CD4-positive, alpha-beta T cell treated with Interleukin-6 at 100 ng/mL for 8 hours (primary cell): ENCODE data around the gene ARFGEF3.
A peak's percentile ranks its signal among the peaks of the same experiment; 100 is the strongest.
"Not testable (repeated sequence)": the region's sequence is repeated elsewhere in the genome, so short reads cannot be mapped to it uniquely, and the experiment has no call there.

ENCODE experiments used
- DNase-seq: peaks from one replicate; pipeline ENCODE4 v3.0.0-alpha.2; 2020; ENCODE audit warnings: mixed read lengths, low spot score

Gene ARFGEF3, protein sequence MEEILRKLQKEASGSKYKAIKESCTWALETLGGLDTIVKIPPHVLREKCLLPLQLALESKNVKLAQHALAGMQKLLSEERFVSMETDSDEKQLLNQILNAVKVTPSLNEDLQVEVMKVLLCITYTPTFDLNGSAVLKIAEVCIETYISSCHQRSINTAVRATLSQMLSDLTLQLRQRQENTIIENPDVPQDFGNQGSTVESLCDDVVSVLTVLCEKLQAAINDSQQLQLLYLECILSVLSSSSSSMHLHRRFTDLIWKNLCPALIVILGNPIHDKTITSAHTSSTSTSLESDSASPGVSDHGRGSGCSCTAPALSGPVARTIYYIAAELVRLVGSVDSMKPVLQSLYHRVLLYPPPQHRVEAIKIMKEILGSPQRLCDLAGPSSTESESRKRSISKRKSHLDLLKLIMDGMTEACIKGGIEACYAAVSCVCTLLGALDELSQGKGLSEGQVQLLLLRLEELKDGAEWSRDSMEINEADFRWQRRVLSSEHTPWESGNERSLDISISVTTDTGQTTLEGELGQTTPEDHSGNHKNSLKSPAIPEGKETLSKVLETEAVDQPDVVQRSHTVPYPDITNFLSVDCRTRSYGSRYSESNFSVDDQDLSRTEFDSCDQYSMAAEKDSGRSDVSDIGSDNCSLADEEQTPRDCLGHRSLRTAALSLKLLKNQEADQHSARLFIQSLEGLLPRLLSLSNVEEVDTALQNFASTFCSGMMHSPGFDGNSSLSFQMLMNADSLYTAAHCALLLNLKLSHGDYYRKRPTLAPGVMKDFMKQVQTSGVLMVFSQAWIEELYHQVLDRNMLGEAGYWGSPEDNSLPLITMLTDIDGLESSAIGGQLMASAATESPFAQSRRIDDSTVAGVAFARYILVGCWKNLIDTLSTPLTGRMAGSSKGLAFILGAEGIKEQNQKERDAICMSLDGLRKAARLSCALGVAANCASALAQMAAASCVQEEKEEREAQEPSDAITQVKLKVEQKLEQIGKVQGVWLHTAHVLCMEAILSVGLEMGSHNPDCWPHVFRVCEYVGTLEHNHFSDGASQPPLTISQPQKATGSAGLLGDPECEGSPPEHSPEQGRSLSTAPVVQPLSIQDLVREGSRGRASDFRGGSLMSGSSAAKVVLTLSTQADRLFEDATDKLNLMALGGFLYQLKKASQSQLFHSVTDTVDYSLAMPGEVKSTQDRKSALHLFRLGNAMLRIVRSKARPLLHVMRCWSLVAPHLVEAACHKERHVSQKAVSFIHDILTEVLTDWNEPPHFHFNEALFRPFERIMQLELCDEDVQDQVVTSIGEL (N-terminal part only)

DNA sequence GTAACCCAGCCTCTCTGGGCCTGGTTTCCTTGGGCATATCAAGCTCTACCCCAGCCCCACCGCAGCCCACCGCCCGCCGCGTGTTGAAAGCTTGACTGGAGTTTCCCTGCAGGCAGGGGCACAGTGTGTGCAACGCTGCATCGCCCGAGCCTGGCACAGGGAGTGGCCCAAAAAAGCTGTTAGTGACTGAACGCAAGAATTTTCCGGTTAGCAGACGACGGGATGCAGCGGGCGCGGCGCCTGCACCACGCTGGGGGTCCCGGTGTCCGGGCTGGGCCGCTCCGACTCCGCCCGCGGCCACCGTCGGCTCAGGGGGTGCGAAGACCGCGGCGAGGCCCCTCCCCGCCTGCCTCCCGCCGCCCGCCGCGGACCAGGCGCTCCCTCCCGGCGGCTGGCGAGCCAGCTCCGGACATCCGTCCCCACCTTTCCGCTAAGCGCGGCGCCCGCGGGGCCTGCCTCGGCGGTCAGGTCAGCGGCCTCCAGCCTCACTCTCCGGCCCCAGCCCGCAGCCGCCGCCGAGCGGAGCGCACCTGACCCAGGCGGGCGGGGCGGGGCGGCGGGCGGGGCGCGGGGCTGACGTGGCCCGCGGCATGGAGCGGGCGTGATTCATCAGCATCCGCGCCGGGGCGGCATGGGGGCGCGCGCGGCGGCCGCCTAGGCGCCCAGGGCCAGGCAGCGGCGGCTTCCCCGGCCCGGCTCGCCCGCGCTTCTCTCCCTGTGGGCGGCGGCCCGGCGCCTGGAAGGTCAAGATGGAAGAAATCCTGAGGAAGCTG lies at the start of gene ARFGEF3:
ARFGEF3 (plus strand) TSS at position 602 of the 773 bp plus-strand sequence; CDS start at position 750, 148 bp downstream.
- peak; percentile 15 for DNase-seq

DNA sequence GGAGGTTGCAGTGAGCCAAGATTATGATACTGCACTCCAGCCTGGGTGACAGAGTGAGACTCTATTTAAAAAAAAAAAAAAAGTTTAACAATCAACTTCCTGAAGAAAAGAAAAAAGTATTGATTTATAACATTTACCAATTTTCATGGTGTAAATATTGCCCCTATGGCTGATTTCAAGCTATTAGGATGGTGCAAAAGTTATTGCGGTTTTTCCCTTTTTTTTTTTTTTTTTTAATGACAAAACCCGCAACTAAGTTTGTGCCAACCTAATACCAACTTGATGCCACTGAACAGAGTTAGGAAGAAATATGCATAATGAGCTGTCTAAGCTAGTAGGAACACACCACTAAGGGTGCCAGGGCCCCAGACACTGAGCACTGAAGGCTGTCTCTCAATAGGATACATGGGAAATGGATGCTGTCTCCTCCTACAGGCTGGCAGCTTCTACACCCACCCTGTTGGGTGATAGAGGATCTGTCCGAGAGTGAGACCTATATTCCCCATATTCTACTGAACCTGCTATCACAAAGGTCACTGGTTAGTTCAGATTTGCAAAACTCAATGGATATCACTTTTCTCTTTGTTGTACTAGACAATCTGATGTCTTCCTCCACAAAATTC lies 48.0 kb upstream of the ARFGEF3 start:
- no peak for DNase-seq

DNA sequence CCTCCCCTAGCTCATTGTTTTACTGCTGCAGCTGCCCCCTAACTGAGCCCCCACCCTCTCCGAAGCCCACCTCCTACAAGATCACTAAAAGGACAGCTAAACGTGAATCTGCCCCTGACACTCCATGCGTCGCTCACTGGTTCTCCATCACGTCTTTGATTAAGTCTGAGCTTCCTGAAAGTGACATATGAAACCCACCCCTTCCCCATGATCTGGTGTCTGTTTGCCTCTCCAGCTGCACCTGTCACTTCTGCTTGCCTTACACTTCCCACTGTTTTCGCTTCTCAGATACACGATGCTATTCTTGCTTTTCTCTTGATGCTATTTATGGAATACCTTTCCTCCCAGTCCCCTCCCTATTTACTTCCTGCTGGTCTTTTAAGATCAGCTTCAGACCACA lies 46.5 kb upstream of the ARFGEF3 start:
- DNase-seq = no peak

DNA sequence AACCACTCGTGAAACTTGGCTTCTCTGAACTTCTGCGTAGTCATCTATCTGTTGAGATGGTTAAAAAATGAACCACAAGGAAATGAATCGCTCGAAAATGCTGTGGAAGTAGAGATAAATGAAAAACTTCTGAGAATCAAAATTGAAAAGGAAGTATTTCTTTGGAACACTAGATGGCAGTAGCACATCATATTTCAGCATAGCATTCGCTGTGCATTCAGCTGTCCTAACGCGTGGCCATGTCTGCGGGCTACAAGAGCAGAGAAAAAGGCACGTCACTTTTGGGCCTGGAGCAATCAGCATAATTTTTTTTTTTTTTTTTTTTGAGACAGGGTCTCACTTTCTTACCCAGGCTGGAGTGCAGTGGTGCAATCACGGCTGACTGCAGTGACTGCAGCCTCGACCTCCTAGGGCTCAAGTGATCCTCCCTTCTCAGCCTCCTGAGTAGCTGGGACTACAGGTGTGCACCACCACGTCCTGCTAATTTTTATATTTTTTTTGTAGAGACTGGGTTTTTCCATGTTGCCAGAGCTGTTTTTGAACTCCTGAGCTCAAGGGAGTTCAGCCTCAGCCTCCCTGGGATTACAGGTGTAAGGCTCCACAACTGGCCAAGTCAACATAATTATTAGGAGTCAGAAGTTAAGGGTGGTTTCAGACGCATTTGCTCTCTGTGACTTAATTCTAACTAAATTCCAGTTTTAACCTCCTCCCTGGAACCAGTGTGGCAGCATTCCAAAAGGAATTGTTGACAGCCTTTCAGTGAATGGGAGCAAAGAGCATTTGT lies 45.7 kb upstream of the ARFGEF3 start:
- DNase-seq = peak; percentile 53

DNA sequence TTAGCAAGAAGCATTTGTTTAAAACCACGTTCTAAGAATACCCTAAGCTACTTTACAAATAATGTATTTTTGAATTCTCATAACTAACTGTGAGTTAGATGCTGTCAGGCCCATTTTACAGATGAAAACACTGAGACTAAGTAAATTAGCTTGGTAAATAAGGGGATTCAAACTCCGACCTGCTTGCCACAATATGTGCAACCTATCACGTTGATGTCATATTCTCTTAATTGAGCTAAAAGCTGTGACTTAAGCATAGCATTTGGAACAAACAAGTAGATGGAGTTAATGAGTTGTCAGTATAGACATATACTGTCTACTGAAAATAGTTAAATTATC lies 45.1 kb upstream of the ARFGEF3 start:
- no peak for DNase-seq

DNA sequence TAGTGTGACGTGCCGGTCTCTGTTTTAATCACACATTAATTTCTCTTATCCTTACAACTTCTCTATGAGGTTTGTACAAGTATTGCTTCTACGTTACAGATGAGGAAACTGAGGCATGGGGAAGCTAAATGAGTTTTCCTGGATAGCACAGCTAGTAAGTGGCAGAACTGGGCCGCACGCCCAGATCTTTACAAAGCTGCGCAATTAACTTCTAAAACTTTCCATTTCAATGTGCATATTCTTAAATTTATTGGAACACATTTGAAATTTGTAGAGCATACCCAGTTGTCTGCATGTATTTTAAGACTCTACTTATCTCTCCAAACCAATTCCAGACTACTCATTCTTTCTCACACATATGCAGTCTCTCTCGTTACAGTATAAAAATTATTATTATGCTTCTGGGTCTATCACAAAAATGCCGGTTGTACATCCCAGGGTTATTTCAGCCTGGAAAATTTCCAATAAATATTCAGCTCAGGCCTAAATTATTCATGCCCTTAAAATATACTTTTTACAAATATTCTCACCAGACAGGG lies 44.3 kb upstream of the ARFGEF3 start:
- DNase-seq = no peak

DNA sequence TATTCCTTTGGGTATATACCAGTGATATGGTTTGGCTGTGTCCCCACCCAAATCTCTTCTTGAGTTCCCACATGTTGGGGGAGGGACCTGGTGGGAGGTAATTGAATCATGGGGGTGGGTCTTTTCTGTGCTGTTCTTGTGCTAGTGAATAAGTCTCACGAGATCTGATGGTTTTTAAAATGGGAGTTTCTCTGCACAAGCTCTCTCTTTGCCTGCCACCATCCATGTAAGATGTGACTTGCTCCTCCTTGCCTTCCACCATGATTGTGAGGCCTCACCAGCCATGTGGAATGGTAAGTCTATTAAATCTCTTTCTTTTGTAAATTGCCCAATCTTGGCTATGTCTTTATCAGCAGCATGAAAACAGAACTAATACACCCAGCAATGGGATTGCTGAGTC lies 42.5 kb upstream of the ARFGEF3 start:
- not testable (repeated sequence) for DNase-seq

DNA sequence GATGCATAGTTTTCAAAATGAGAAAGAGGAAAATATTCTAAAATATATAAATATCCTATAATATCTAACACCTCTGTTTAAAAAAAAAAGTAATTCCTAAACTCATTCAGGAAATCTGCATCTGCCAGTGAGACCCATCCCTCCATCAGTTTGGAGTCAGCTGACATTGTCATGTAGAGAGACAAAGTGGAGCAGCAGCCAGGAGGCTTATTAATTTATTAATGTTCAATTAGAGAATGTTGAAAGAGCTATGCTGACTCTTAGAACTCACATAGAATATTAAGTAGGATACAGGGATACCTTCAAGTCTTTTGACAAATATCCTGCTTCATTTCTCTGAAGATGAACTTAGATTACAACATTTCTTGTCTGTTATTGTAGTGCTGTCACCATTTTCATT lies 41.8 kb upstream of the ARFGEF3 start:
- DNase-seq = no peak

DNA sequence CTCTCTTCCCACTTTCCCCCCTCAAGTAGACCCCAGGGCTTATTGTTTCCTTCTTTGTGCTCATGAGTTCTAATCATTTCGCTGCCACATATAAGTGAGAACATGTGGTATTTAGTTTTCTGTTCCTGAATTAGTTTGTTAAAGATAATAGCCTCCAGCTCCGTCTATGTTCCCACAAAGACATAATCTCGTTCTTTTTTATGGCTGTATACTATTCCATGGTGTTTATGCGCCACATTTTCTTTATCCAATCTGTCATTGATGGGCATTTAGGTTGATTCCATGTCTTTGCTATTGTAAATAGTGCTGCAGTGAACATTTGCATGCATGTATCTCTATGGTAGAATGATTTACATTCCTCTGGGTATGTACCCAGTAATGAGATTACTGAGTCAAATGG lies 37.6 kb upstream of the ARFGEF3 start:
- no peak for DNase-seq

DNA sequence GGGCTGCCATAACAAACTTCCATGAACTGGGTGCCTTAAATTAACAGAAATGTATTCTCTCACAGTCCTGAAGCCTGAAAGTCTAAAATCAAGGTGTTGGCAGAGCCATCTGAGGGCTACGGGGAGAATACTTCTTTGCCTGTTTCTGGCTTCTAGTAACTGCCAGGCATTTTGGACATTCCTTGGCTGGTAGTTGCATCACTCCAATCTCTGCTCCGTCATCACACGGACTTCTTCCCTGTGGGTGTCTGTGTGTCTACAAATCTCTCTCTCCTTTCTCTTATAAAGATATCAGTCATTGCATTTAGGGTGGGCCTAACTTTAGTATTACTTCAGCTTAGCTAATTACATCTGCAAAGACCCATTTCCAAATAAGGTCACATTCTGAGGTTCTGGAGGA lies 33.6 kb upstream of the ARFGEF3 start:
- DNase-seq = no peak

DNA sequence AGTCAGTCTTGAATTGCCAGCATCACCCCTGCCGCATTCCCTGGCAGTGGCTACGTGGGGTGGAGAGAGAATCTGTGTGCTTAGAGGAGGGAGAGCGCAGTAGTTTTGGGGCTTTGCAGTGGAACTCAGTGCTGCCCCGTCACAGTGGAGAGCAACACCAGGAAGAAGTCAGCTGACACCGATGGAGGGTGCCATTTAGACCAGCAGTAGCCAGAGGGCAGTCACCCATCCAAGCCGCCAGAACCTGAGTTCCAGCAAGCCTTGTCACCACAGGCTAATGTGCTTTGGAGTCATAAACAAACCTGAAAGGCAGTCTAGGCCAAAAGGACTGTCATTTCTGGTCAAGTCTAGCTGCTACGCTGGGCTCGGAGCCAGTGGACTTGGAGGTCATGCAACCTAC lies 32.5 kb upstream of the ARFGEF3 start:
- no peak for DNase-seq

DNA sequence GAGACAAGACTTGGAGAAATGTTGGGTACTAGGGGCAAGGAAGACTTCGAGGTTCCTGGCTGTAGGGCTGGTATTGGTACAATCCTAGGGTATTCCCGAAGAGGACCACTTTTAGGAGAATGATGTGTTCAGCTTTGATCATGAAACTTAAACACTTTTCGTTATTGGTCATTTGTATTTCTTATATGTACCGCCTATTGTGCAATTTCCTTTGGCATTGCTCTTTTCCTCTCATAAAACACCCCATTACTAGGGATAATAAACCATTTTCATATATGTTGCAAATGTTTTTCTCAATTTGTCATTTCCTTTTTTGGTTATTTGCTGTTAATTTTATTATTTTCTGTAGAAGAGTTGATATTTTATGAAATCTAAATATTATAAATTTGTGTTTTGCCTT lies 18.9 kb upstream of the ARFGEF3 start:
- DNase-seq = no peak

DNA sequence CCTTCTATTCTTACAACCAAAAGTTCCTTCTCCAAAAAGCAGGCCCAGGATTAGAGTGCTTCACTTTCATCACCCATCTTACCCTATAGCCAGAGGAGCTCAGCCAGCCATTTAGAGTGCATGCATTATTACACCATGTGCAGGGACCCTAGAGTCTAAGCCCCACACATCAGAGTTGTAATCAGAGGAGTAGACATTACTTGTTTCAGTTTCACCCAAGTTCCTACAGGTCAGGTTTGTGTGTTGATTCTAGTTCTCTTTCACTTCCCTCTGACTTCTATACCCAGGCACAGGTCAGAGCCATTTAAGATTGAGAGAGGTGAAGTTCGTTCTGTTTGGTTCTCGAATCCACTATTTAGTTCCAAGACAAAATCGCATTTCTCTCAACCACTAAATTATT lies 16.3 kb upstream of the ARFGEF3 start:
- no peak for DNase-seq

DNA sequence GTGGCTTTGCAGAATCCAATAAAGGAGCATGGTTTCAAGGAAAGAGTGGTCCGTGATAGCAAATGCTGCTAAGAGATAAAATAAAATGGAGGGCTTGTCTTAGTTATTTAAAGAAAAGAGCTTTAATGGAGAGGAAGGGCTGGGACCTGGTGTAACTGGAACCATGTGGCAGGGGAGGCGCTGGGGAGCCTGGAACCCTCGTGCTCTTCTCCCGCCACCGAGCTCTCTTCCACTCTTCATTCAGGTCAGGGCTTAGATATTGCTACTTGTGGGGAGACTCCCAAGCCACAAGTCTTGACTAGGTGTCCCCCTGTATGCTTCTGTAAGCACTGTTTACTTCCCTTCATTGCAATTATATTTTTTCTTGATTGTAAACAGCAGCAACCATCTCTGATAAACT lies 15.2 kb upstream of the ARFGEF3 start:
- no peak for DNase-seq

DNA sequence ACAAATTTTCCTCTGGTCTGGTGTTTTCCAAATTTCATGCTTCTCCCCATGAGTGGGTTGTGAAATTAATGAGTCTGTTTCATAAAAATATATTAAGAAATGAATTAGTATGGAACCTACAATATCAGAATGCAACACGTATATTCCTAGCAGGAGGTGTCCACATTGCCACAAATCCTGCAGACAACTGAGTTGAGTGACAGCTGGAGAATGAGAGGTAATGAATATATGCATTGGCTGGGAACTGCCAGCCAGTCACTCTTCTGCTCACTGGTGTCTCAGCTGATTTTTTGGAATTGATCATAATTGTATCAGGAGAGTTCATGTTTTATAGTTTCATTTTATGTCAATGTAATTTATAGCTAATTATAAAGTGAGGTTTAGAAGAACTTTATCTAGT lies 6.3 kb upstream of the ARFGEF3 start:
- no peak for DNase-seq

DNA sequence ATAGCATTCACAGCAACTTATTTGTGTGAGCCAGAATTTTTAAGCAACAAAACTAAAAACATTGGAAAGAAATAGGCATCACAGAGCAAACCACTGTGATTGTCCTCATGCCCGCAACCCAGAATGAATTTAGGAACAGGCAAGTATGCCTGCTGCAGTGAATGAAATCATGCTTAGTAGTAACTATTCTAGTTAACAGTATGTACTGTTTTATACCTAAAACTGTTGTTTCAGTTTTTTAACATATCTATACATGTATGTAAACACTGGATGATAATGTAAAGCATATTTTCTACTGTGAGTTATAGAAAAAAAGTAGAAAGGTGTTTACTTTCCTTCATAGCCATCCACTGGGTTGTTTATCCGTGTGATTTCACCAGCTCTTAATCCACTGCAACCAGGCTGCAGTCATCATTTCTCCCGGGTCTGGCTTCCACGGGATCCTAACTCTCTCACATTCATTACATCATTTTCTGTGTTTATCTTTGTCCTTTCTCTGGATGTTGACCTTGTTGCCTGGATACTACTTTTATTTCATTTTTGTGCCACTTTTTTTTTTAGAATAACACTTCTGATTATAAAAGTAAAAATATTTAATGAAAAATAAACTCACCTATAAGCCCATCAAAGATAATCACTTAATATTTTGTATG lies 3.6 kb upstream of the ARFGEF3 start:
- no peak for DNase-seq

DNA sequence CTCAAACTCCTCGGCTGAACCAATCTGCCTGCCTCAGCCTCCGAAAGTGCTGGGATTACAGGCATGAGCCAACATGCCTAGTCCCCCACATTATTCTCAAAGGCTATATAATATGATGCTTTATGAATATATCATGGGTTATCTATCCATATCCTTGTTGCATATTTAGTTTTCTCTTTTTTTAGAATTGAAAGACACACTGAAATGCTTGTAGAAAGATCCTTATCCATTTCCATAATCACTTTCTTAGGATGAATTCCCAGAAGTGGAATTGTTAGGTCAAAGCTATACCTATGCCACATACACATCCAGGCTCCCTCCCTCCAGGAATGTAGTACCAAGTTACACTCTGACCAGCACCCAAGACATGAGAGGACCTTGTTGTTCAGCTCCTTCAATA lies 2.5 kb upstream of the ARFGEF3 start:
- no peak for DNase-seq

DNA sequence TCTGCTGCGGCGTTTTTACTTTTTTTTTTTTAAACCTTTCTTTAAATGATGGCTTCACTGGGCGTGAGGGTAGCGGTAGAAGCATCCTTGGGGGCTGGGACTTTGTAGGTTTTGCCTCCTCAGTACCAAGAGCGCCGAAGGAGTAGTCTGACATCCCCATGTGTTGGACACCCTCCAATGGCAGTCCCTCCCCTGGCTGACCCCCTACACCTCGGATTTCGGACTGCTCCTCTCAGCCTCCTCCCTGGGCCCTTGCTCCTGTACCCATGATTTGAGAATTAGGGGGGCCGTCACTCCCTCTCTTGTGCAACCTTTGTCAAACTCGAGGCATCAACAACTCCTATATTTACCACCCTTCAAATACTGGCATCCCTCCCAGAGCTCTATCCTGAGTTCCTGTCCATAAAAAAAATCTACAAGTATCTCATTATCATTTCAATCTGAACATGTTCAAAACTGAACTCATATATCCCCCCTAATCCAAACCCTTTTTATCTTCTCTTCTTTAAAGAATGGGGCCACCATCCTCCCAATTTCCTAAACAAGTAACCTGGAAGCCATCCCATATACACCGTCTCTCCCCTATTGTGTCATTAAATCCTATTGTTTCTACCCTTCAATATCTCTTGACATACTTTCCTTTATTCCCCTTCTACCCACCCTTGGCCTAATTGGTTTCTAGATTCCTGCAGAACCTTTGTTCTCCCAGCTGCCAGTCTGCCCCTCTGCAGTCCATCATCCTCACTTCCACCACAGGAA lies 1.2 kb upstream of the ARFGEF3 start:
- no peak for DNase-seq

DNA sequence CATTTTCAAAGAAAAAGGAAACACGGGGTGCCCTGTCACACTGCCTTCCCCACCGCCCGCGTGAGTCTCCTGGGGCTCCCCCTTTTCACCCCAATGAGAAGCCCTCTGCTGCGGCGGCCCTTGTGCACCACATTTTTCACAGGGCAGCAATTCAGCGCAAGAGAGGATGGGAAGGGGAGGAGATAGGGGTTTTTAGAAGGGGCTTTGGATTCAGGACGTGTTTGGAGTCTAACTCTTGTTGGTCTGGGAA lies 726 bp upstream of the ARFGEF3 start:
- DNase-seq = no peak
